Retinal pigment epithelial cell (primary cell): Measurements from ENCODE around the gene CER1.

Experiments used
- DNase-seq: peaks from one replicate; pipeline ENCODE4 v3.0.0-alpha.2; 2010; ENCODE audit warnings: low read depth
- H3K4me3 ChIP-seq: 2 replicates; pipeline ENCODE4 v1.5.1; 2011; ENCODE audit warnings: mild to moderate bottlenecking, low read length, control low read depth, moderate library complexity
- CTCF ChIP-seq: conservative IDR thresholded peaks from 2 replicates; pipeline ENCODE4 v1.5.1; 2011; ENCODE audit warnings: low read depth, low read length, control low read depth, inconsistent platforms

The CER1 gene

GRCh38 chr9:14678776-14679175, 43.8 kb downstream of the CER1 start:
- no peak overlapping the region for H3K4me3 ChIP-seq
- no peak for TF ChIP-seq CTCF
- DNase-seq = no peak

- DNase-seq = no peak
- no peak overlapping the region for H3K4me3 ChIP-seq
- no peak for TF ChIP-seq CTCF
Measured at GRCh38 chr9:14677872-14678271, 44.7 kb downstream of the CER1 start.

GRCh38 chr9:14677396-14677795, 45.1 kb downstream of the CER1 start:
- DNase-seq = no peak
- no peak for TF ChIP-seq CTCF

GRCh38 chr9:14674630-14675029, 47.9 kb downstream of the CER1 start:
- no peak for DNase-seq
- no peak for TF ChIP-seq CTCF
- no peak overlapping the region for H3K4me3 ChIP-seq

More at GRCh38 chr9:14677396-14677795, 45.1 kb downstream of the CER1 start:
- H3K4me3 ChIP-seq = no peak overlapping the region

GRCh38 chr9:14671377-14671776, 51.2 kb downstream of the CER1 start:
- TF ChIP-seq CTCF = no peak
- no peak overlapping the region for H3K4me3 ChIP-seq
- DNase-seq = no peak

- H3K4me3 ChIP-seq = no peak overlapping the region
- TF ChIP-seq CTCF = no peak
- no peak for DNase-seq
Measured at GRCh38 chr9:14670718-14671117, 51.8 kb downstream of the CER1 start.
